Type B pancreatic cell (in vitro differentiated cells): ENCODE results near the gene RHPN2. TPM values are rescaled to one million over a fixed set of nuclear protein-coding genes. Genes with fewer than 3 reads are reported as not detected.
"Not testable (repeated sequence)": the region's sequence is repeated elsewhere in the genome, so short reads cannot be mapped to it uniquely, and the experiment has no call there.

Experiments
- DNase-seq: peaks from one replicate; pipeline ENCODE4 v3.0.0; 2021; ENCODE audit warnings: mixed read lengths; ENCODE audit not compliant: unreplicated experiment; ENCODE audit errors: extremely low spot score
- H3K27ac Mint-ChIP-seq: 2 replicates; pipeline ENCODE4 v1.8.0; 2021; ENCODE audit warnings: mild to moderate bottlenecking, mixed read lengths
- H3K27me3 Mint-ChIP-seq: 2 replicates; pipeline ENCODE4 v1.8.0; 2021; ENCODE audit warnings: mixed read lengths
- H3K36me3 Mint-ChIP-seq: 2 replicates; pipeline ENCODE4 v1.8.0; 2021; ENCODE audit warnings: mixed read lengths
- H3K4me1 Mint-ChIP-seq: one replicate; pipeline ENCODE4 v1.8.0; 2021; ENCODE audit warnings: mixed read lengths; ENCODE audit not compliant: unreplicated experiment
- H3K4me3 Mint-ChIP-seq: 2 replicates; pipeline ENCODE4 v1.8.0; 2021; ENCODE audit warnings: mild to moderate bottlenecking, mixed read lengths
- H3K9me3 Mint-ChIP-seq: 2 replicates; pipeline ENCODE4 v1.8.0; 2021; ENCODE audit warnings: mixed read lengths
- total RNA-seq: library from RNA; stranded (reverse); gene quantifications from 2 replicates; pipeline ENCODE4 v1.2.1, GENCODE V29; 2021; ENCODE audit warnings: low replicate concordance
- TF ChIP-seq, protein P1 (sequence below): fragments of 200-600 bp; sonication (generic); conservative IDR thresholded peaks from 2 replicates; pipeline ENCODE4 v1.5.0; 2021; ENCODE audit warnings: antibody characterized with exemption, mild to moderate bottlenecking

The RHPN2 gene
- total RNA-seq, 1 donor from 2014 or later, result 31.6 TPM

DNA sequence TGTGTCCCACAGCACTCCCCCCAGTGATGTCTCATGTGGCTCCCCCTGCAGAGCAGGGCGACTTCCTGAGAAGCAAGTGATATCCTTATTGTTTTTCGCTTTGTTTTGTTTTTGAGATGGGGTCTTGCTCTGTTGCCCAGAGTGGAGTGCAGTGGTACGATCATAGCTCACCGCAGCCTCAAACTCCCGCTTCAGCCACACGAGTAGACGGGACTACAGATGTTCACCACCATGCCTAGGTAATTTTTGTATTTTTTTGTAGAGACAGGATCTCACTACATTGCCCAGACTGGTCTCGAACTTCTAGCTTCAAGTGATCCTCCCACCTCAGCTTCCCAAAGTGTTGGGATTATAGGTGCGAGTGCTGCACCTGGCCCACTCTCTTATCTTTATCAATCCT lies 97.9 kb downstream of the RHPN2 start:
- no peaks in the 10 kb centered on the region for H3K9me3 Mint-ChIP-seq
- peaks cover 10% of the 10 kb centered on the region for H3K4me1 Mint-ChIP-seq
- peaks cover 15% of the 10 kb centered on the region for H3K36me3 Mint-ChIP-seq
- no peaks in the 10 kb centered on the region for H3K27me3 Mint-ChIP-seq
- H3K4me3 Mint-ChIP-seq, result no peak overlapping the region
- TF ChIP-seq, protein P1, sequence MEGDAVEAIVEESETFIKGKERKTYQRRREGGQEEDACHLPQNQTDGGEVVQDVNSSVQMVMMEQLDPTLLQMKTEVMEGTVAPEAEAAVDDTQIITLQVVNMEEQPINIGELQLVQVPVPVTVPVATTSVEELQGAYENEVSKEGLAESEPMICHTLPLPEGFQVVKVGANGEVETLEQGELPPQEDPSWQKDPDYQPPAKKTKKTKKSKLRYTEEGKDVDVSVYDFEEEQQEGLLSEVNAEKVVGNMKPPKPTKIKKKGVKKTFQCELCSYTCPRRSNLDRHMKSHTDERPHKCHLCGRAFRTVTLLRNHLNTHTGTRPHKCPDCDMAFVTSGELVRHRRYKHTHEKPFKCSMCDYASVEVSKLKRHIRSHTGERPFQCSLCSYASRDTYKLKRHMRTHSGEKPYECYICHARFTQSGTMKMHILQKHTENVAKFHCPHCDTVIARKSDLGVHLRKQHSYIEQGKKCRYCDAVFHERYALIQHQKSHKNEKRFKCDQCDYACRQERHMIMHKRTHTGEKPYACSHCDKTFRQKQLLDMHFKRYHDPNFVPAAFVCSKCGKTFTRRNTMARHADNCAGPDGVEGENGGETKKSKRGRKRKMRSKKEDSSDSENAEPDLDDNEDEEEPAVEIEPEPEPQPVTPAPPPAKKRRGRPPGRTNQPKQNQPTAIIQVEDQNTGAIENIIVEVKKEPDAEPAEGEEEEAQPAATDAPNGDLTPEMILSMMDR, result no peak
- no peak for DNase-seq
- H3K27ac Mint-ChIP-seq, result no peak overlapping the region

DNA sequence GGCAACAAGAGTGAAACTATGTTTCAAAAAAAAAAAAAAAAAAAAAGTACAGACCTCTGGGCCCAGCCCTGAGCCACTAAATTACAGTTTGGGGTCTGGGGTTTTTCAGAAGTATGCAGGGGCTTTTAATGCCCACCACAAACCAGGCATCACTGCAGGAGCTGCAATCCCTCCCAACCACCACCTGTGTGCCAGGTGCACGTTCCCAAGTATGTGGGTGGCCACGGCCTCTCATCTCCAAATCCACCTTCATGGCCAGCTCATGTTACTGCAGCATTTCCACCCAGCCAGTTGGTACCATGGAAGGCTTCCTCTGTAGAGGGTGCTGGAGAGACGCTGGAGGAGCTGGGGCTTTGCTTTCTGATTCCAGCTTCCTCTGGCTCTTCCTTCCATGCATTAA lies 119.4 kb downstream of the RHPN2 start:
- Mint-ChIP-seq H3K4me1 (no peaks in the 10 kb centered on the region), H3K36me3 (peaks cover 31% of the 10 kb centered on the region), H3K27ac (no peak overlapping the region), H3K4me3 (no peak overlapping the region), H3K9me3 (no peaks in the 10 kb centered on the region), H3K27me3 (no peaks in the 10 kb centered on the region)
- TF ChIP-seq, protein P1, result no peak
- no peak for DNase-seq

DNA sequence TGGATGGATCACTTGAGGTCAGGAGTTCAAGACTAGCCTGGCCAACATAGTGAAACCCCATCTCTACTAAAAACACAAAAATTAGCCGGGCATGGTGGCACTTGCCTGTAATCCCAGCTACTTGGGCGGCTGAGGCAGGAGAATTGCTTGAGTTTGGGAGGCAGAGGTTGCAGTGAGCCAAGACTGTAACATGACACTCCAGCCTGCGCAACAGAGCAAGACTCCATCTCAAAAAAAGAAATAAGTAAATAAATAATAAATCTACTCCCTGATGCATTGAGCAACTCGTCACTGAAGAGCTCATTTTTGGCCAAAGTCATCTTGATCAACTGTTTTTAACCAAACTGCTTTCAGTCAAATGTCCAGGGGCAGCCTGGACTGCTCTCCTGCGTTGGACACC lies 123.4 kb downstream of the RHPN2 start:
- H3K36me3 Mint-ChIP-seq, result peaks cover 24% of the 10 kb centered on the region
- H3K27me3 Mint-ChIP-seq, DNase-seq, H3K27ac Mint-ChIP-seq, H3K4me3 Mint-ChIP-seq, H3K9me3 Mint-ChIP-seq, H3K4me1 Mint-ChIP-seq: not testable (repeated sequence)

DNA sequence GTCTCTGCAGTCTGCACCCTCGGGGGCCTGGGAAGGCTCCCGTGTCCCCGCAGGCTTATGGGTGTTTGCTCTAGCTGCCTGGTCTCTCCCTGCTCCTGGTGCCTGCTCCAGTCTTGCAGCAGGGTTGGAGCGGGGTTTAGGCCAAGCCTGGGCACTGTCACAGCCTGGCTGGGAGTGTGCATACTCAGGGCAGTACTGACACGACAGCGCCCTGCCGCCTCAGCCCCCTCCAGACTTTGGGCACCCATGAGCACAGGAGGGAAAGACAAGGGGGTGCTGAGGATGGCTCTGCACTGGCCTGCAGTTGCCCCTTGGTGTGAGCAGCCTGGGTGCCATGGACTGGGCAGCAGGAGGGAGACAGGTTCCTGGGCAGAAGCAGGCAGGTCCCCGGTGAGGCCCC lies 128.6 kb downstream of the RHPN2 start:
- Mint-ChIP-seq H3K27me3 (no peaks in the 10 kb centered on the region), H3K4me1 (no peaks in the 10 kb centered on the region), H3K9me3 (no peaks in the 10 kb centered on the region), H3K4me3 (no peak overlapping the region), H3K36me3 (peaks cover 30% of the 10 kb centered on the region), H3K27ac (no peak overlapping the region)
- TF ChIP-seq, protein P1, result no peak
- no peak for DNase-seq

DNA sequence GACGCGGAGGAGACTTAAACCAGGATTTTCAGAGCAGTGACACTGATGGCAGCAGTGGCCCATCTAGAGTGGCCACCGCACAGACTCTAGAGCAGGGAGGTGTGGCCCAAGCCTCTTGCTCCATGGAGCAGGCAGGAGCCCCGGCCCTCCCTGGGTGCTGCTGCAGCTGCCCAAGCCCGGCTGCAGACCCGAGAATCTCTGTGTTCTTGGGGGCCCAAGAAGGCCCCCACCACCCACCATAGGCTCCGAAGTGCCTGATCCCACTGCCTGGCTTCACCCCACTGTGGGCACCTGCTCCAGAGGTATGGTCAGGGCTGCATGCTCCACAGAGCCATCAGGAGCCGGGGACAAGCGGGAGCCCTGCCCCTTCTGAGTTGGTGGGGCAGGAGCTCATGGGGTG lies 129.1 kb downstream of the RHPN2 start:
- Mint-ChIP-seq H3K4me3 (no peak overlapping the region), H3K27ac (no peak overlapping the region), H3K27me3 (no peaks in the 10 kb centered on the region), H3K36me3 (peaks cover 32% of the 10 kb centered on the region), H3K4me1 (no peaks in the 10 kb centered on the region), H3K9me3 (no peaks in the 10 kb centered on the region)
- DNase-seq, result no peak
- TF ChIP-seq, protein P1, result no peak

DNA sequence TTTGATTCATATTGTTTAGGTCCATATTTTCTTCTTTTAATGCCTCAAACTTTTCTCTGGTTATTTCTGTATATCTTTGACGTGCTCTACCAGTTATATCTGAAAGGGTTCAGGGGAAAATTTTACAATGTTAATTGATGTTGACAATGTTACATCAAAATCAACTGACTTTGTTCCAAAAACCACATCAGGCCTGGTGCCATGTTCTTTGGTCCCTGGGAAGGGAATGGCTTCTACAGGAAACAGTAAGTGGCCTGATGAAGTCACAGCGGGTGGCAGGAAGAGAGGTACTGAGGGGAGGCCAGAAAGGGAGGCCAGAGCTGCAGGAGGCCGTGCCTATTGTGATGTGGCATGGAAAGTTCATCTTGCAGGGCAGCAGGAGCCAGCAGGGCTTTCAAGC lies 131.1 kb downstream of the RHPN2 start:
- TF ChIP-seq, protein P1, result no peak
- no peak overlapping the region for H3K4me3 Mint-ChIP-seq
- peaks cover 3% of the 10 kb centered on the region for H3K9me3 Mint-ChIP-seq
- no peaks in the 10 kb centered on the region for H3K27me3 Mint-ChIP-seq
- DNase-seq, result no peak
- H3K4me1 Mint-ChIP-seq, result no peaks in the 10 kb centered on the region
- peaks cover 49% of the 10 kb centered on the region for H3K36me3 Mint-ChIP-seq
- no peak overlapping the region for H3K27ac Mint-ChIP-seq
